HG03025 (cell line): ENCODE data around the gene IFT172.

Experiments used
- ATAC-seq: cut with Tn5 transposase; IDR thresholded peaks from one replicate; pipeline ENCODE4 v1.9.1; 2021; ENCODE audit warnings: mild to moderate bottlenecking, moderate library complexity; ENCODE audit not compliant: unreplicated experiment, low FRiP score

IFT172 gene

GRCh38 chr2:27494284-27494943, 4.9 kb upstream of the IFT172 start:
- ATAC-seq: no peak

GRCh38 chr2:27493948-27494283, 4.4 kb upstream of the IFT172 start:
- ATAC-seq: no peak

GRCh38 chr2:27492557-27492956, 3.0 kb upstream of the IFT172 start:
- ATAC-seq: no peak

GRCh38 chr2:27489118-27489497, 435 bp downstream of the IFT172 start:
- no peak for ATAC-seq

GRCh38 chr2:27485496-27485895, 4.0 kb downstream of the IFT172 start:
- ATAC-seq: no peak

GRCh38 chr2:27471961-27472360, 17.6 kb downstream of the IFT172 start:
- no peak for ATAC-seq

GRCh38 chr2:27464443-27464842, 25.1 kb downstream of the IFT172 start:
- no peak for ATAC-seq

GRCh38 chr2:27461118-27461517, 28.4 kb downstream of the IFT172 start:
- no peak for ATAC-seq

- no peak for ATAC-seq
These were observed 35.6 kb downstream of the IFT172 start for GRCh38 chr2:27453968-27454367.

- no peak for ATAC-seq
These were observed 38.4 kb downstream of the IFT172 start for GRCh38 chr2:27451095-27451494.

GRCh38 chr2:27448381-27448780, 41.2 kb downstream of the IFT172 start:
- no peak for ATAC-seq

- no peak for ATAC-seq
These were observed 43.5 kb downstream of the IFT172 start for GRCh38 chr2:27446057-27446456.

GRCh38 chr2:27445615-27446014, 43.9 kb downstream of the IFT172 start:
- ATAC-seq: no peak

GRCh38 chr2:27445155-27445554, 44.4 kb downstream of the IFT172 start:
- no peak for ATAC-seq

- no peak for ATAC-seq
These were observed 46.6 kb downstream of the IFT172 start for GRCh38 chr2:27442920-27443282.

- no peak for ATAC-seq
These were observed 47.3 kb downstream of the IFT172 start, which contains the start of gene KRTCAP3 for GRCh38 chr2:27441958-27442919. TSS of gene KRTCAP3 (plus strand) at chr2:27442381. CDS start at chr2:27442413, 32 bp downstream.

- no peak for ATAC-seq
These were observed 48.2 kb downstream of the IFT172 start for GRCh38 chr2:27441226-27441926.

- ATAC-seq: no peak
These were observed 53.9 kb downstream of the IFT172 start for GRCh38 chr2:27435628-27436027.

- ATAC-seq: no peak
These were observed 58.1 kb downstream of the IFT172 start for GRCh38 chr2:27431395-27431794.

GRCh38 chr2:27428978-27429541, 60.5 kb downstream of the IFT172 start:
- ATAC-seq: peak; percentile 66
